DND-41 (cell line): Measurements from ENCODE around the gene ATF6.

Experiments used
- EZH2 ChIP-seq: IDR thresholded peaks from 3 replicates; pipeline ENCODE4 v1.6.1; 2012; ENCODE audit warnings: borderline replicate concordance, low read depth, mild to moderate bottlenecking, moderate library complexity, low read length, inconsistent platforms; ENCODE audit not compliant: severe bottlenecking
- TF ChIP-seq, protein P1 (sequence below): IDR thresholded peaks from 2 replicates; pipeline ENCODE4 v1.5.1; 2012; ENCODE audit warnings: borderline replicate concordance, low read length, moderate library complexity, mild to moderate bottlenecking; ENCODE audit not compliant: poor library complexity, severe bottlenecking; ENCODE audit errors: extremely low read depth

DNA sequence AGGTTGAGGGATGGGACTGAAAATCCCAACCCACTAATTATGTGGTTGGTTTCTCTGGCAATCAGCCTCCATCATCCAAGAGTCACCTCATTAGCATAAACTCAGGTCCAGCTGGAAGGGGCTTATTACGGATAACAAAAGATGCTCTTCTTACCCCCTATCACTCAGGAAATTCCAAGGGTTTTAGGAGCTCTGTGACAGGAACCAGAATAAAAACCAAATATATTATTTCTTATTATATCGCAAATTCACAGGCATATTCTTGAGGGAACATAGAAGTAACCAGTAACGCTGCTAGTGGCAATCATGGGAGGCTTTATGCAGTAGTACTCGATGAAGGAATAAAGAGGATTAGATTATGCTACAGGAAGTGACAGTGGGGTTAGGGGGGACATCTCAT lies 59.7 kb downstream of the ATF6 start:
- TF ChIP-seq, protein P1, sequence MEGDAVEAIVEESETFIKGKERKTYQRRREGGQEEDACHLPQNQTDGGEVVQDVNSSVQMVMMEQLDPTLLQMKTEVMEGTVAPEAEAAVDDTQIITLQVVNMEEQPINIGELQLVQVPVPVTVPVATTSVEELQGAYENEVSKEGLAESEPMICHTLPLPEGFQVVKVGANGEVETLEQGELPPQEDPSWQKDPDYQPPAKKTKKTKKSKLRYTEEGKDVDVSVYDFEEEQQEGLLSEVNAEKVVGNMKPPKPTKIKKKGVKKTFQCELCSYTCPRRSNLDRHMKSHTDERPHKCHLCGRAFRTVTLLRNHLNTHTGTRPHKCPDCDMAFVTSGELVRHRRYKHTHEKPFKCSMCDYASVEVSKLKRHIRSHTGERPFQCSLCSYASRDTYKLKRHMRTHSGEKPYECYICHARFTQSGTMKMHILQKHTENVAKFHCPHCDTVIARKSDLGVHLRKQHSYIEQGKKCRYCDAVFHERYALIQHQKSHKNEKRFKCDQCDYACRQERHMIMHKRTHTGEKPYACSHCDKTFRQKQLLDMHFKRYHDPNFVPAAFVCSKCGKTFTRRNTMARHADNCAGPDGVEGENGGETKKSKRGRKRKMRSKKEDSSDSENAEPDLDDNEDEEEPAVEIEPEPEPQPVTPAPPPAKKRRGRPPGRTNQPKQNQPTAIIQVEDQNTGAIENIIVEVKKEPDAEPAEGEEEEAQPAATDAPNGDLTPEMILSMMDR, result no peak
- TF ChIP-seq EZH2, result no peak
